Transverse colon (tissue), 4 donors: ENCODE data around the gene GPM6B. TPM values are rescaled to one million over a fixed set of nuclear protein-coding genes. Genes with fewer than 3 reads are reported as not detected.

Source experiments
- DNase-seq: peaks from one replicate; pipeline ENCODE4 v3.0.0-alpha.2; 2019
- H3K27ac ChIP-seq, 4 donors: fragments of 200-600 bp; sonication (generic); 2 replicates each; pipeline ENCODE4 v1.5.1; 2016 to 2018; ENCODE audit warnings: inconsistent platforms in 4 of 4
- H3K27me3 ChIP-seq: fragments of 200-600 bp; sonication (generic); 2 replicates; pipeline ENCODE4 v1.5.1; 2017; ENCODE audit warnings: inconsistent platforms
- H3K36me3 ChIP-seq, 4 donors: fragments of 200-600 bp; sonication (generic); 2 replicates each; pipeline ENCODE4 v1.5.1; 2017 to 2019; ENCODE audit warnings: inconsistent platforms in 4 of 4
- H3K4me1 ChIP-seq, 4 donors: fragments of 200-600 bp; sonication (generic); 2 replicates each; pipeline ENCODE4 v1.5.1; 2017 to 2020; ENCODE audit warnings: inconsistent platforms in 4 of 4
- H3K4me3 ChIP-seq, 4 donors: fragments of 200-600 bp; sonication (generic); 1 replicate in 1 of 4; 2 replicates in 3 of 4; pipeline versions ENCODE4 v1.5.1 to v1.6.1; 2017 to 2019; ENCODE audit warnings: inconsistent platforms in 4 of 4
- H3K9me3 ChIP-seq, 2 donors: fragments of 200-600 bp; sonication (generic); 2 replicates each; pipeline ENCODE4 v1.5.1; 2017 to 2019; ENCODE audit warnings: inconsistent platforms in 2 of 2
- EP300 ChIP-seq: sonication (generic); formaldehyde crosslinking; IDR thresholded peaks from one replicate; pipeline ENCODE4 v1.6.1; 2017; ENCODE audit warnings: antibody characterized with exemption, low read depth
- POLR2A ChIP-seq: fragments of 450-650 bp; IDR thresholded peaks from one replicate; pipeline ENCODE4 v1.6.1; 2016; ENCODE audit warnings: antibody characterized with exemption, mild to moderate bottlenecking, moderate library complexity
- POLR2AphosphoS5 ChIP-seq, 3 donors: sonication (generic); formaldehyde crosslinking; IDR thresholded peaks; one replicate each; pipeline ENCODE4 v1.6.1; 2016; ENCODE audit warnings: antibody characterized with exemption in 3 of 3
- WGBS, 2 donors: methylation state at CpG; one replicate each; pipeline ENCODE4 v1.1.5; 2018; ENCODE audit warnings: low coverage in 1 of 2; 5-methylcytosine and 5-hydroxymethylcytosine counted together
- in situ Hi-C, 4 donors: fragments of 200-750 bp; cut with MboI; loops; one replicate each; pipeline versions ENCODE4 v1.15.0 to v1.15.1; 2017; ENCODE audit warnings: low sequenced_read_pairs in 3 of 4, low pct_ligation_motif_present in 1 of 4, low pct_unique_long_range_greater_than_20kb in 1 of 4
- intact Hi-C: fragments of 100-400 bp; cut with DNase I; formaldehyde crosslinking; loops from one replicate; pipeline ENCODE4 v1.15.1; 2023; ENCODE audit warnings: low total_unique reads
- total RNA-seq, 4 donors: library from RNA; depleted of rRNA; stranded (reverse); fragments of >200 nt; gene quantifications; one replicate each; pipeline ENCODE4 v1.1.0, GENCODE V29; 2016
- TF ChIP-seq, protein P1 (sequence below), 5 experiments: fragments of 200-600 bp in 3 of 5; fragments of 450-650 bp in 2 of 5; sonication (generic) in 3 of 5; IDR thresholded peaks; 1 replicate in 2 of 5; 2 replicates in 3 of 5; pipeline ENCODE4 v1.5.1; 2016 to 2017; ENCODE audit warnings: antibody characterized with exemption in 5 of 5, inconsistent platforms in 3 of 5, mild to moderate bottlenecking in 2 of 5, moderate library complexity in 1 of 5

The GPM6B gene
- total RNA-seq, 4 donors from 2014 or later, result 1.5 to 7.6 (median 5.0) TPM

DNA sequence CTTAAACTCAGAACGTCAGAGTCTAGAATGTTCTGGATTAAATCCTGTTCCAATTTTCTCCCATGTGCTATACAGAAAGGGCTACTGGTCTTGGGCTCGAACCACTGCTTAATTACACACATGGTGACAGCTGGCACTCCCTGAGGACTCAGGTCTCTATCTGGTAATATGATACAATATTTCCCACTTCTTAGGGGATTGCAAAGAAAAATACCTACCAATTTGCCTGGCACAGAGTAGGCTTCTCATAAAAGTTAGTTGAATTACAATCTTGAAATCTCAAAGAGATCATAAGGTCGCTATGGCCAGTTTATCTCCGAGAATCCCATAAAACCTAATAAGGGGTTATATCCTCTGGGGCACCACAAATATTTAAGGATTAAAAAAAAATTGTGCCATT lies 8.6 kb downstream of the GPM6B start:
- no peak overlapping the region for H3K4me3 ChIP-seq
- DNase-seq, result no peak
- H3K27me3 ChIP-seq, result no peaks in the 10 kb centered on the region
- no peak overlapping the region for H3K27ac ChIP-seq
- intact Hi-C loops, result no loop called here
- TF ChIP-seq POLR2A (no peak), POLR2AphosphoS5 (IDR thresholded peaks at IDR 0.05) (no peak), EP300 (no peak)
- TF ChIP-seq, protein P1, sequence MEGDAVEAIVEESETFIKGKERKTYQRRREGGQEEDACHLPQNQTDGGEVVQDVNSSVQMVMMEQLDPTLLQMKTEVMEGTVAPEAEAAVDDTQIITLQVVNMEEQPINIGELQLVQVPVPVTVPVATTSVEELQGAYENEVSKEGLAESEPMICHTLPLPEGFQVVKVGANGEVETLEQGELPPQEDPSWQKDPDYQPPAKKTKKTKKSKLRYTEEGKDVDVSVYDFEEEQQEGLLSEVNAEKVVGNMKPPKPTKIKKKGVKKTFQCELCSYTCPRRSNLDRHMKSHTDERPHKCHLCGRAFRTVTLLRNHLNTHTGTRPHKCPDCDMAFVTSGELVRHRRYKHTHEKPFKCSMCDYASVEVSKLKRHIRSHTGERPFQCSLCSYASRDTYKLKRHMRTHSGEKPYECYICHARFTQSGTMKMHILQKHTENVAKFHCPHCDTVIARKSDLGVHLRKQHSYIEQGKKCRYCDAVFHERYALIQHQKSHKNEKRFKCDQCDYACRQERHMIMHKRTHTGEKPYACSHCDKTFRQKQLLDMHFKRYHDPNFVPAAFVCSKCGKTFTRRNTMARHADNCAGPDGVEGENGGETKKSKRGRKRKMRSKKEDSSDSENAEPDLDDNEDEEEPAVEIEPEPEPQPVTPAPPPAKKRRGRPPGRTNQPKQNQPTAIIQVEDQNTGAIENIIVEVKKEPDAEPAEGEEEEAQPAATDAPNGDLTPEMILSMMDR (IDR thresholded peaks at IDR 0.05), result no peak
- no peaks in the 10 kb centered on the region for H3K9me3 ChIP-seq
- in situ Hi-C loops, result no loop called here
- H3K36me3 ChIP-seq, result no peaks in the 10 kb centered on the region
- H3K4me1 ChIP-seq, result no peaks in the 10 kb centered on the region
- WGBS, 2 donors, result 67% methylated on average over 4 of the region's 4 CpGs; no CpG with 5 or more reads in 1 of the 2 donors

DNA sequence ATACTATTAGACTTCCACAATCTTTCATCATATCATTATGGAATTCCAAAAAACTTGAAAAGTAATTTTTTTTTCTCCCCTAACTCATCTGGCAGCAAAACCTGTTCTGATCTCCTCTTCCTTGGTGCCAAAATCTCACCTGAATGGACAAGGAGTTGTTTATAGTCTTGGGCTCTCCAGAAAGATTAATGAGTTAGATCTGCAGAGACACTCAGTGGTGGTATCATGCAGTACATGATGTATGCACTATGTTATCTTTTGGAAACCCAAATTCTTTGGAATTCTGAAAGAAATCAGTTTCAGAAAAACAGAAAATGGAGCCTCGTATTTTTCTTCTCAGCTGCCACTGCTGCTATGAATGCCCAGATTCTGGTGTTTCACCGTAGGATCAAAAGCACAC lies 11.7 kb downstream of the GPM6B start:
- H3K36me3 ChIP-seq, result no peaks in the 10 kb centered on the region
- no peaks in the 10 kb centered on the region for H3K27me3 ChIP-seq
- intact Hi-C loops, result no loop called here
- TF ChIP-seq EP300 (no peak), POLR2AphosphoS5 (IDR thresholded peaks at IDR 0.05) (no peak), POLR2A (no peak)
- TF ChIP-seq, protein P1 (IDR thresholded peaks at IDR 0.05), result no peak
- no peak overlapping the region for H3K4me3 ChIP-seq
- no peaks in the 10 kb centered on the region for H3K9me3 ChIP-seq
- 67 to 81% methylated on average over 1 to 2 of the region's 2 CpGs for WGBS, 2 donors
- no peak overlapping the region for H3K27ac ChIP-seq
- no peak for DNase-seq
- no peaks in the 10 kb centered on the region for H3K4me1 ChIP-seq
- in situ Hi-C loops, result no loop called here

DNA sequence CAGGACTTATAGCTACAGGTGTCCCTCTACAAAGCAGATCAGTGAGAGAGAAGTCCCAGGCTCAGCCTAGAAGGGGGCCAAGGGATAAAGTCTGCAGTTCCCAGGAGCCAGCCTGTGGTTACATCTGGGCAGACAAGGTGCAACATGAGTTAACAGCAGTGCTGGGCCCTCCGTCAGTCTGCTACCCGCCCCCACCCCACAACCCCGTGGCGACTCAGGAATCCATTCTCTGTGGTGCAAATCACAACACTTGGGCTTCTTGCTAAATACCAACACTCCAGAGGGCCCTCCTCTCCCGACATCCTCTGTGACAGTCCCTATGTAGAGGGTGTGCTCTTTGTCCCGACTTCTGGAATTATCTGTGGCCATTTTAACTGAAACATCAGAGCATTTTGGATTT lies 13.8 kb downstream of the GPM6B start:
- no peak overlapping the region for H3K27ac ChIP-seq
- no peak for DNase-seq
- no peaks in the 10 kb centered on the region for H3K27me3 ChIP-seq
- H3K4me1 ChIP-seq, result no peaks in the 10 kb centered on the region
- H3K9me3 ChIP-seq, result no peaks in the 10 kb centered on the region
- H3K4me3 ChIP-seq, result no peak overlapping the region
- WGBS, 2 donors, result 32% methylated on average over 6 of the region's 6 CpGs; no CpG with 5 or more reads in 1 of the 2 donors
- TF ChIP-seq POLR2AphosphoS5 (IDR thresholded peaks at IDR 0.05), result no peak
- TF ChIP-seq POLR2A, result no peak
- TF ChIP-seq, protein P1 (IDR thresholded peaks at IDR 0.05), result no peak
- TF ChIP-seq EP300, result no peak
- intact Hi-C loops (no loop called here), in situ Hi-C loops (no loop called here)
- no peaks in the 10 kb centered on the region for H3K36me3 ChIP-seq

DNA sequence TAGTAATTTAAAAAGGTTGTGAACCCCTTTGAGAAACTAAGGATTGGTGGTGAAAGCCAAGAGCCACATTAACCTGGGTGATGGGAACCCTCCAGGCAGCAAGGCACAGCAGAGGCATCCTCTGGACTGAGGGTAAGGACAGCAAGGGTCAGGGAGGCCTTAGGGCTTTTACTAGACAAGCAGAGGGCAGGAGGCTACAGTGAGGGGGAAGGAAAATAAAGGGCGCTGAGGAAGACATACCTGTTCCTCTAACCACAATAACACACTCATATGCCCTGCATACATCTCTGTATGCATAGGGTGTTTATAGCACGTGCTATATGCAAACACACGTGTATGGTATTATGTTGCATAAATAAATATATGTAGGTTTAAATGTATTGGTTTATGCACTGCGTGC lies 18.7 kb downstream of the GPM6B start:
- DNase-seq, result no peak
- Histone ChIP-seq H3K4me1 (no peaks in the 10 kb centered on the region), H3K9me3 (no peaks in the 10 kb centered on the region), H3K4me3 (no peak overlapping the region), H3K27me3 (no peaks in the 10 kb centered on the region), H3K27ac (no peak overlapping the region), H3K36me3 (no peaks in the 10 kb centered on the region)
- in situ Hi-C loops (no loop called here), intact Hi-C loops (no loop called here)
- WGBS, 2 donors, result 87 to 91% methylated on average over 3 to 4 of the region's 4 CpGs
- TF ChIP-seq EP300, result no peak
- TF ChIP-seq, protein P1 (IDR thresholded peaks at IDR 0.05), result no peak
- TF ChIP-seq POLR2AphosphoS5 (IDR thresholded peaks at IDR 0.05), result no peak
- TF ChIP-seq POLR2A, result no peak
